ENCODE measurements around the gene CFAP57. TPM values are rescaled to one million over a fixed set of nuclear protein-coding genes. Genes with fewer than 3 reads are reported as not detected.

Gene CFAP57
- total RNA-seq, result 1.2 TPM

DNA sequence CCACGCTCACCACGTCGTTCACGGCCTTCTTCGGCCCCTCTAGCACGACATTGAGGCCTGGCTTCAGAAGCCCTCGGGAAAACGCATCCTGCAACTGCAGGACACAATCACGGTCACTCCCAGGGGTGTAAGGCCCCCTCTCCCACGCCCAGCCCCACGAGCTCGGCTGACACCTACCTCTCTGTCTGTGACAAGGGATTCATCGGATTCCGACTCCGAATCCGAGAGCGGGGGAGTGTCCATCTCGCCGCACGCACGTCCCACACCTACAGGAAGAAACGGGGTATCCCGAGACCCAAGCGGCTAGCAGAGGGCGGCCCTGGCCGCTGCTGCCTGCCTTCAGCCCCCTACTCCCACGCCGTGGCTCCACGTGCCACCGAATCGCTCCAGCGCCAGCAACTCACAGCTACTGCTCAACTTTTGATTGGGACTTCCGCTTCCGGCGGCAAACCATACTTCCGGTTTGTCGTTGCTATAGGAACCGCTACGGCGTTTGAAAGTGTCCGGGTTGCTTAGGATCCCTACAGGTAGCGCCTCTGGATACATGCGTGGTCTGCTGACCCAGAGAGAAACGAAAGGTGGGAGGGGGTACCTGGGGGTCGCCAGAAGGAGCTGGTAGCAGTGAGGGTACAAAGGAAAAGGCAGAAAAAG is at the start of gene CFAP57, which contains the start of gene EBNA1BP2:
Gene CFAP57, plus strand, starts transcription at position 455 of the 651 bp plus-strand sequence. CDS start 424 bp downstream, outside the sequence.
Gene EBNA1BP2, minus strand, starts transcription at position 415 of the 651 bp plus-strand sequence. Its CDS starts 172 bp downstream, at position 243.

GRCh38 chr1:43269627-43270375 is 97.7 kb downstream of the CFAP57 start, which contains the start of gene TMEM125:
TSS of gene TMEM125 (plus strand) at chr1:43269983. CDS start at chr1:43272723, 2,740 bp downstream.

GRCh38 chr1:43285269-43285990 is 113.3 kb downstream of the CFAP57 start, which contains the start of gene C1orf210:
TSS of gene C1orf210 (minus strand) at chr1:43285581. CDS start at chr1:43283270, 2,311 bp downstream.

DNA sequence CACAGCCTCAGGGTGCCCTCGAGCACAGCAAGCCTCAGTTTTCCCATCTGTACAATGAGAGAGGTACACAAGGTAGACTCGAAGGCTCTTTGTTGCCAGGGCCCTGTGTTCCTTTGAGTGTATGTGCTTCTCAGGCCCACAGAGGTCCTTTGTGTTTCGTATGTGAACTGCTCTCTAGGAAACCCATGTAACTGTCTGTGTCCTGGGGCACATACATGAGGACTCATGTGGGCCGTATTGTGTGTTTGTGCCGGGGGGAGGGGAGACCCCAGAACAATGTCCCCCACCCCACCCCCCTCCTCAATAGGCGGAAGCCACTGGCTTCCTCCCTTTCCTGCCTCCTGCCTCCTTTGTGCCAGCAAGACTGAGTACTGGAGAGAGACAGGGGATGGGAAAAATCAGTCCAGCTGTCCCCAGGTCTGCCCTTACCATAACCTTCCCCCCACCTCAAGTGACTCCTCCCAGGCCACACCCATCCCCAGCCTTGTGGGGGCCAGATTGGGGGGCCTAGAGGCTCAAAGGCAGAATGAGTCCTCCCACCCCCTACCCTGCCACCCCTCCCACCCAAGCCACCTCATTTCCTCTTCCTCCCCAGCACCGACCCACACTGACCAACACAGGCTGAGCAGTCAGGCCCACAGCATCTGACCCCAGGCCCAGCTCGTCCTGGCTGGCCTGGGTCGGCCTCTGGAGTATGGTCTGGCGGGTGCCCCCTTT is 128.4 kb downstream of the CFAP57 start, which contains the start of gene TIE1:
Gene TIE1, plus strand, starts transcription at position 605 of the 717 bp plus-strand sequence. Its CDS starts 90 bp downstream, at position 695.

Other genes with a start within 250 kb of the CFAP57 start
- 1,089 TPM for gene SLC2A1, start 213.5 kb upstream of the CFAP57 start, total RNA-seq
- gene EBNA1BP2, start within 50 bp of the CFAP57 start, total RNA-seq, result 38.5 TPM
- gene TMEM125, start 97.7 kb downstream of the CFAP57 start, total RNA-seq, result 1.6 TPM
- gene C1orf210, start 113.3 kb downstream of the CFAP57 start, total RNA-seq, result 0.44 TPM
- gene TIE1, start 128.7 kb downstream of the CFAP57 start, total RNA-seq, result 33.0 TPM
- gene MPL, start 165.5 kb downstream of the CFAP57 start, total RNA-seq, result 0.93 TPM
- gene CDC20, start 186.7 kb downstream of the CFAP57 start, total RNA-seq, result 9.0 TPM
- 14.2 TPM for gene ELOVL1, start 195.7 kb downstream of the CFAP57 start, total RNA-seq
- 51.3 TPM for gene MED8, start 217.5 kb downstream of the CFAP57 start, total RNA-seq
- gene SZT2, start 217.6 kb downstream of the CFAP57 start, total RNA-seq, result 52.4 TPM

Data from camera-type eye (tissue), 1 donor.